ENCODE measurements around the gene CDC73.

Gene CDC73

DNA sequence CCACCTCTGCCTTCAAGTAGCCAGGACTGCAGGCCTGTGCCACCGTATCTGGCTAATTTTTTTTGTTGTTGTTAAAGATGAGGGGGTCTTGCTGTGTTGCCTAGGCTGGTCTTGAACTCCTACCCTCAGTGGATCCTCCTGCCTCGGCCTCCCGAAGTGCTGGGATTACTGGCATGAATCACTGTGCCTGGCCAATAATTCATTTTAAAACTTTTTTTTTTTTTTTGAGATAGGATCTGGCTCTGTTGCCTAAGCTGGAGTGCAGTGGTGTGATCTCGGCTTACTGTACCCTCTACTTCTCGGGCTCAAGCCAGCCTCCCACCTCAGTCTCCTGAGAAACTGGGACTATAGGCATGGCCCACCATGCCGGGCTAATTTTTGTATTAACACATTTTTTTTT lies 3.5 kb downstream of the CDC73 start:
- no peak for TF ChIP-seq GATA3 (IDR thresholded peaks at IDR 0.05; ENCODE audit: low read depth, low read length)
- no peak for TF ChIP-seq GATA2 (IDR thresholded peaks at IDR 0.05; ENCODE audit: low read depth, low read length)

GRCh38 chr1:193131266-193131860 lies 9.5 kb downstream of the CDC73 start:
- TF ChIP-seq GATA3 (IDR thresholded peaks at IDR 0.05; ENCODE audit: low read depth, low read length) (no peak), GATA2 (IDR thresholded peaks at IDR 0.05; ENCODE audit: low read depth, low read length) (no peak)

DNA sequence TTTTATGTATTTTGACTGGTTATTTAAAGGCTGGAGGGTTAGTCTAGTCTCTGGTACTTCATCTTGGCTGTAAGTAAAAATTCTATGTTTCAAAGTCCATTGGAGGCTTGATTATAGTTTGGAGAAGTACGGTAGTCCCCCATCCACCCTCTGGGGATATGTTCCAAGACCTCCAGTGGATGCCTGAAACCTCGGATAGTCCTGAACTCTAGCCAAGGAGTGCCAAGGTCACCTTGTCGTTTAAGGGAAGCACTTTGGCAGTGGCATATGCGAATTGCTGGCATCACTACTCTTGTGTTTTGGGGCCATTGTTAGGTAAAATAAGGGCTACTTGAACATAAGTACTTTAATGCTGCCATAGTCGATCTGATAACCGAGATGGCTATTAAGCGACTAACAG lies 18.4 kb downstream of the CDC73 start:
- TF ChIP-seq GATA2 (IDR thresholded peaks at IDR 0.05; ENCODE audit: low read depth, low read length) (no peak), GATA3 (IDR thresholded peaks at IDR 0.05; ENCODE audit: low read depth, low read length) (no peak)

- TF ChIP-seq GATA3 (IDR thresholded peaks at IDR 0.05; ENCODE audit: low read depth, low read length) (no peak), GATA2 (IDR thresholded peaks at IDR 0.05; ENCODE audit: low read depth, low read length) (no peak)
Measured at GRCh38 chr1:193141804-193142203, 20.0 kb downstream of the CDC73 start.

GRCh38 chr1:193142409-193142808 lies 20.6 kb downstream of the CDC73 start:
- no peak for TF ChIP-seq GATA3 (IDR thresholded peaks at IDR 0.05; ENCODE audit: low read depth, low read length)
- no peak for TF ChIP-seq GATA2 (IDR thresholded peaks at IDR 0.05; ENCODE audit: low read depth, low read length)

DNA sequence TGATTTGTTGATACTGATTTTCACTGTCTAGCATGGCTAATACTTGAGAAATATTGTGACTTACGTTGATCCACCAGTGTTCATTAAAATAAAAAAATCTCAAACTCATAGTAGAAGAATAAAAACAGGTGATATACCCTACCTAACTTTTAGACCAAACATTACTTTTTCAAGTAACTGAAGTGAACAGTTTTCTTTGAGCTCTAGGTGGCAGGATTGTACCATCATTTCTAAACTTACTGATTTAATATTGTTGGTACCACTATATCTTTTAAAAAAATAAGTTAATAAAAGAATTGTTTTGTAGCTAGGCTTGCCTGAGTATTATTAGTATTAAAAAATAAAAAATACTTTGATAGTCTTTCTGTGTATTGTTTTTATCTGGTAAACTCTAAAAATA lies 21.5 kb downstream of the CDC73 start:
- TF ChIP-seq GATA2 (IDR thresholded peaks at IDR 0.05; ENCODE audit: low read depth, low read length) (no peak), GATA3 (IDR thresholded peaks at IDR 0.05; ENCODE audit: low read depth, low read length) (no peak)

DNA sequence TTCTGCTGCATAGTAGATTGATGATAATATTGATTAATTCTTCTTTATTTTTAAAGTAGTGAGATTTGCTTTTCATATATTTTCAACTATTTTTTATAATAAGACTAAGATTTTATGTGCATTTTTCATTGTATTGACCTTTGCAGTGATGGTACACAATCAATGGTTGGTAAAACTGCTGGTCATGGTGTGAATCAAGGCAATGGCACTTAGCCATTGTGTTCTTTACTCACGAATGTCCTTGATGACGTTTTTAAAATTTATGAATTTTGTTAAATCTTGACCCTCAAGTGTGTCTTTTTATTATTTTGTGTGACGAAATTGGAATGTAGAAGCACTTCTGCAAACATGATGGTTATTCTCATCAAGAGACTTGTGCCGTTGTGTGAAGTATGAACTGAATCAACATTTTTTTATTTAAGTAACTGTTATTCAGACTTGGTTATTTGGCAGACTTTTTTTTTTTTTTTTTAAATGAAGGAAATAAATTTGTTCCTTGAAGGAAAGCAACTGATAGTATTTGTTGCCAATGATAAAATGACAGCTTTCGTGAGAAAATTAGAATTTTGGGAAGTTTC lies 22.6 kb downstream of the CDC73 start:
- TF ChIP-seq GATA2 (IDR thresholded peaks at IDR 0.05; ENCODE audit: low read depth, low read length) (no peak), GATA3 (IDR thresholded peaks at IDR 0.05; ENCODE audit: low read depth, low read length) (no peak)

GRCh38 chr1:193144999-193145398 lies 23.2 kb downstream of the CDC73 start:
- TF ChIP-seq GATA3 (IDR thresholded peaks at IDR 0.05; ENCODE audit: low read depth, low read length) (no peak), GATA2 (IDR thresholded peaks at IDR 0.05; ENCODE audit: low read depth, low read length) (no peak)

GRCh38 chr1:193156117-193156821 lies 34.4 kb downstream of the CDC73 start:
- TF ChIP-seq GATA3 (IDR thresholded peaks at IDR 0.05; ENCODE audit: low read depth, low read length): no peak
- TF ChIP-seq GATA2 (IDR thresholded peaks at IDR 0.05; ENCODE audit: low read depth, low read length): no peak

- no peak for TF ChIP-seq GATA2 (IDR thresholded peaks at IDR 0.05; ENCODE audit: low read depth, low read length)
- no peak for TF ChIP-seq GATA3 (IDR thresholded peaks at IDR 0.05; ENCODE audit: low read depth, low read length)
Measured at GRCh38 chr1:193156822-193157142, 35.0 kb downstream of the CDC73 start.

GRCh38 chr1:193157360-193157759 lies 35.5 kb downstream of the CDC73 start:
- TF ChIP-seq GATA2 (IDR thresholded peaks at IDR 0.05; ENCODE audit: low read depth, low read length): no peak
- TF ChIP-seq GATA3 (IDR thresholded peaks at IDR 0.05; ENCODE audit: low read depth, low read length): no peak

DNA sequence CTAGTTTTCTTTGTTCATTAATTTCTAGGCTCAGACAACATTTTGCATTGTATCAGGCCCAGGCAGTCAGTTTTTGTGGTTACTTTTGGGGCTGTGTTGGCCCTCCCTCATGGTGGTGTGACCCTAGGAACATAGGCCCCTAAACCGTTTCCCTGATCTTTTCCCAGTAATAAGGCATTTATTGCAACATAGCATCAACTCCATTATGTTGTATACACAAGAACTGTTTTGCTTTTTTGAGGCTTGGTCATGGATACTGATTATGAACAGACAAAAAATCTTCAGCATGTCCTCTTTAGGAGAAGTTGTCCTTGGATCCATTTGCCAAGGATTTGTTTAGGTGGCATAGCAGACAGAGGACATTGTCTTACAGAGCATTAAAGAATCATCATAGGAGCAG lies 54.3 kb downstream of the CDC73 start:
- TF ChIP-seq GATA3 (IDR thresholded peaks at IDR 0.05; ENCODE audit: low read depth, low read length) (no peak), GATA2 (IDR thresholded peaks at IDR 0.05; ENCODE audit: low read depth, low read length) (no peak)

DNA sequence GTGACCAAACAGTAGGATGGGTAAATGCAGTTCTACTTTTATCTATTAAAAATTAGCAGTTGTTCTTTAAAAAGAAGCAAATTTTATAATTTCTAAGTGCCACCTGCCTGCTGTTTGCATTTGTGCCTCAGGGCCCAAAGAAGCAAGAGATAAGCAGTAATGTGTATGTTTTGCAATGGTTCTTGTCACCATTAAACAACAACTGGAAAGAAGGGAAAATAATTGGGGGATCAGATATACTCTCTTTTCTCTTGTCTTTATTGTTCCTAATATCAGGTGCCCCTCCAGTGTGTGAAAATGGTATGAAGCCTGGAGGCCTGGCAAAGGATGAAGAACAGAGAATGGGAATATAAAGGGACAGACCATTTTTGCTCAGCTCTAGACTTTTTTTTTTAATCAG lies 55.0 kb downstream of the CDC73 start:
- TF ChIP-seq GATA2 (IDR thresholded peaks at IDR 0.05; ENCODE audit: low read depth, low read length) (peak; percentile 28; the same call in 1 of the 2 replicates), GATA3 (IDR thresholded peaks at IDR 0.05; ENCODE audit: low read depth, low read length) (peak; percentile 40; the same call in 1 of the 2 replicates)

- TF ChIP-seq GATA3 (IDR thresholded peaks at IDR 0.05; ENCODE audit: low read depth, low read length) (no peak), GATA2 (IDR thresholded peaks at IDR 0.05; ENCODE audit: low read depth, low read length) (no peak)
Measured at GRCh38 chr1:193179094-193179493, 57.3 kb downstream of the CDC73 start.

GRCh38 chr1:193181536-193181935 lies 59.7 kb downstream of the CDC73 start:
- no peak for TF ChIP-seq GATA3 (IDR thresholded peaks at IDR 0.05; ENCODE audit: low read depth, low read length)
- TF ChIP-seq GATA2 (IDR thresholded peaks at IDR 0.05; ENCODE audit: low read depth, low read length): no peak
